Stimulated activated CD8-positive, alpha-beta memory T cell treated with anti-CD3 and anti-CD28 coated beads, Interleukin-15, amount 100 ng/mL, for 24 hours (primary cell): ENCODE results near the gene ANGPTL1.

ENCODE experiments used
- DNase-seq: peaks from one replicate; pipeline ENCODE4 v3.0.0-alpha.2; 2020; ENCODE audit warnings: low read depth

Gene ANGPTL1

GRCh38 chr1:178870944-178871343, at the start of gene ANGPTL1:
ANGPTL1 (minus strand) TSS chr1:178871077; CDS start chr1:178865776, 5,301 bp downstream.
- DNase-seq = no peak

- DNase-seq = no peak
Observed at GRCh38 chr1:178919581-178919980, 48.7 kb upstream of the ANGPTL1 start.

GRCh38 chr1:178918955-178919354, 48.1 kb upstream of the ANGPTL1 start:
- DNase-seq = no peak

- DNase-seq = no peak
Observed at GRCh38 chr1:178918308-178918707, 47.4 kb upstream of the ANGPTL1 start.

- no peak for DNase-seq
Observed at GRCh38 chr1:178916448-178917174, 45.7 kb upstream of the ANGPTL1 start.

- DNase-seq = no peak
Observed at GRCh38 chr1:178912597-178912996, 41.7 kb upstream of the ANGPTL1 start.

GRCh38 chr1:178910023-178910422, 39.1 kb upstream of the ANGPTL1 start:
- no peak for DNase-seq

- DNase-seq = no peak
Observed at GRCh38 chr1:178908358-178908757, 37.5 kb upstream of the ANGPTL1 start.

- no peak for DNase-seq
Observed at GRCh38 chr1:178901482-178902125, 30.7 kb upstream of the ANGPTL1 start.

GRCh38 chr1:178899402-178899801, 28.5 kb upstream of the ANGPTL1 start:
- DNase-seq = no peak

- no peak for DNase-seq
Observed at GRCh38 chr1:178898401-178898800, 27.5 kb upstream of the ANGPTL1 start.

GRCh38 chr1:178895928-178896327, 25.1 kb upstream of the ANGPTL1 start:
- no peak for DNase-seq

GRCh38 chr1:178886551-178886950, 15.7 kb upstream of the ANGPTL1 start:
- no peak for DNase-seq

GRCh38 chr1:178885869-178886268, 15.0 kb upstream of the ANGPTL1 start:
- no peak for DNase-seq

GRCh38 chr1:178881950-178882349, 11.1 kb upstream of the ANGPTL1 start:
- DNase-seq = no peak

GRCh38 chr1:178877896-178878295, 7.0 kb upstream of the ANGPTL1 start:
- no peak for DNase-seq

- no peak for DNase-seq
Observed at GRCh38 chr1:178875936-178876335, 5.1 kb upstream of the ANGPTL1 start.

- no peak for DNase-seq
Observed at GRCh38 chr1:178874966-178875365, 4.1 kb upstream of the ANGPTL1 start.

GRCh38 chr1:178871551-178872320, 859 bp upstream of the ANGPTL1 start:
- no peak for DNase-seq

GRCh38 chr1:178870221-178870620, 656 bp downstream of the ANGPTL1 start:
- no peak for DNase-seq

GRCh38 chr1:178869119-178869697, 1.7 kb downstream of the ANGPTL1 start:
- no peak for DNase-seq

GRCh38 chr1:178868706-178869105, 2.2 kb downstream of the ANGPTL1 start:
- no peak for DNase-seq

- no peak for DNase-seq
Observed at GRCh38 chr1:178867670-178868069, 3.2 kb downstream of the ANGPTL1 start.
